Fibroblast of skin of back (primary cell): ENCODE data around the gene SOWAHA.

ENCODE experiments used
- DNase-seq: peaks from one replicate; pipeline ENCODE4 v3.0.0-alpha.2; 2013

SOWAHA gene

GRCh38 chr5:132808866-132809265 is 4.2 kb upstream of the SOWAHA start:
- DNase-seq, result no peak

DNA sequence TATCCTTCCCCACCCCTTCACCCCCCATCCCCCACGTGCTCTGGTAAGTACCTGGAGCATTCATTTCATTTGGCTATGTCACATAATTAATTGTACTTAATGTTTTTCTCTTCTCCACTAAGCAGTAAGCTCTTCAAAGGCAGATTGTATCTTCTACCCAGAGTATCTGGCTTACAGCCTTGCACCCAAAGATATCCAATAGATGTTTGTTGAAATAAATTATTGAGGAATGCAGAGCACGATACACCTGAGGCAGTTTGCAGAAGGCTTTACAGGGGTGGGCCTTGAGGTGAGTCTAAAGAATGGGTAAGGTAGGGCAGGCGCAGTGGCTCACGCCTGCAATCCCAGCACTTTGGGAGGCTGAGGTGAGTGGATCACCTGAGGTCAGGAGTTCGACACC is 2.5 kb upstream of the SOWAHA start:
- no peak for DNase-seq

- DNase-seq, result no peak
Measured at GRCh38 chr5:132812123-132812765, 858 bp upstream of the SOWAHA start.

DNA sequence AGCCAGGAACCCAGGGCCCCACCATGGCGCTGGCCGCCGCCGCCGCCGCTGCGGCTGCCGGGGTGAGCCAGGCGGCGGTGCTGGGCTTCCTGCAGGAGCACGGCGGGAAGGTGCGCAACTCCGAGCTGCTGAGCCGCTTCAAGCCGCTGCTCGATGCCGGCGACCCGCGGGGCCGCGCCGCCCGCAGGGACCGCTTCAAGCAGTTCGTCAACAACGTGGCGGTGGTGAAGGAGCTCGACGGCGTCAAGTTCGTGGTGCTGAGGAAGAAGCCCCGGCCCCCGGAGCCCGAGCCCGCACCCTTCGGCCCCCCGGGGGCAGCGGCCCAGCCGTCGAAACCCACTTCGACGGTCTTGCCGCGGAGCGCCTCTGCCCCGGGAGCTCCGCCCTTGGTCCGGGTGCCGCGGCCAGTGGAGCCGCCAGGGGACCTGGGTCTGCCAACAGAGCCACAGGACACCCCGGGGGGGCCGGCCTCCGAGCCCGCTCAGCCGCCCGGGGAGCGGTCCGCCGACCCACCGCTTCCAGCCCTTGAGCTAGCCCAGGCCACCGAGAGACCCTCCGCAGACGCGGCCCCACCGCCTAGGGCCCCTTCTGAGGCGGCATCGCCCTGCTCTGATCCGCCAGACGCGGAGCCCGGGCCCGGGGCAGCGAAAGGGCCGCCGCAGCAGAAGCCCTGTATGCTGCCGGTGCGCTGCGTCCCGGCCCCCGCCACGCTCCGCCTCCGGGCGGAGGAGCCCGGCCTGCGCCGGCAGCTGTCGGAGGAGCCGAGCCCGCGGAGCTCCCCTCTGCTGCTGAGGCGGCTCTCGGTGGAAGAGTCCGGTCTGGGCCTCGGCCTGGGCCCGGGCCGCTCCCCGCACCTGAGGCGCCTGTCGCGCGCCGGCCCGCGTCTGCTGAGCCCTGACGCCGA is 749 bp downstream of the SOWAHA start:
- no peak for DNase-seq

- DNase-seq, result no peak
Measured at GRCh38 chr5:132814503-132815294, 1.6 kb downstream of the SOWAHA start.

GRCh38 chr5:132815454-132815853 is 2.4 kb downstream of the SOWAHA start:
- DNase-seq, result no peak

- no peak for DNase-seq
Measured at GRCh38 chr5:132816083-132816482, 3.0 kb downstream of the SOWAHA start.

DNA sequence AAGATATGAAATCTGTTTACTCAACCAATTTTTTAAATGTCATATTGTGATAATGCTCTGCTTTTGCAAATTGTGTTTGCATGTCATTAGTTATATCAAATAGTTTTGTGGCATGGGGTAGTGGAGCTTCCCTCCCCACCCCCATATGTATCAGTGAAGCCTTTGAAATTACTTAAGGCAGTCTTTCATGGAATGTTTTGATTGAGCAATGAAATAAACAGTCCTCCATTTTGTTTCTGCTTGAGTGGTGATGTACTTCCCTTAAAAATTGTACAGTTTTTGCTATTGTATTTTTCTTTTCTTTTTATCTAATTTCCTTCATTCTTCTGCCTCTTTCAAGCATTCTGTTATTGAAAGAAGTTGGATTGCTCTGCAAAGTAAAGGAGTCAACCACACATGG is 3.5 kb downstream of the SOWAHA start:
- no peak for DNase-seq

DNA sequence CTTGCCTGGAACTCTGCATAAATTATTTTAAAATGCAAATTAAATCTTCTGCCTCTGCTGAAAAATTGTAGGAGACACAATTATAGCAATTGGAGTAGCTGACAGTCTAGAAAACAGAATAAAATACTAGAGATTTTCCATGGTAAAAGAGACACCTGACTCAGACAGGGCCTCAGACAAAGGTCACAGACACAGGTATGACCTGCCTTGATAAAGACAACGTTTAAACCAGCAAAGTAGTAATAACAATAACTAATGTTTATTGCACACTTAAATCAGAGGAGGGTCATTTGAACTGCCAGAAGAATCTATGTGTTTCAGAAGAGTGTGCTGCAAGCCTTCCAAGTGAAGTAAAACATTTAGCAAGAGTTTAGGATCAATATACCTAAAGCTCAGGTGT is 3.9 kb downstream of the SOWAHA start:
- DNase-seq, result no peak

GRCh38 chr5:132819468-132819867 is 6.4 kb downstream of the SOWAHA start:
- DNase-seq, result no peak

DNA sequence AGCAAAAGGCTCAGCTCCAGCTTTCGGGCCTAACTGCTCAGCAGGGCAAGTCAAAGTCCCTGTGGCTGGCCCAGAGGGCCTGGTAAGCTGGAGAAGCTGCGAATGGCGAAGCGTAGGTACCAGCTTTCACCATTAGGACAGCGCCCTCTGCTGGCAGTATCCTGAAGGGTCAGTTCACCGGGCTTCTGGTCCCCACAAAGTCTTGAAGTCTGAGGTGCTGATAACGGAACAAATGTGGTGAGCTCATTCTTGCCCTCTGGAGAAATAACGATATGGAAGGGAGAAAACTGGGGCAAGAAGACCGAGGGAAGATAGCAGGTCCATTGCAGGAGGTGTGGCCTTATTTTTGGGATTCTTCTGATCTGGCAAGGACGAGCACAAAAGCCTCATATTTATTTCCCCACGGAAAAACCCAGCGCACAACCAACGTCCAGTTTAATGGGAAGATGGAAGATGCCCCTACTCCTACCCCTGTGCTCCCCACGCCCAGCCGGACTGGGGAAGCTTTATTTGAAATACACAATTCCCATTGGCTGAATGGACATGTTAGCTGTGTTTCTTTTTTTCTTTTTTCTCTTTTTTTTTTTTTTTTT is 7.2 kb downstream of the SOWAHA start:
- DNase-seq, result peak; percentile 84

DNA sequence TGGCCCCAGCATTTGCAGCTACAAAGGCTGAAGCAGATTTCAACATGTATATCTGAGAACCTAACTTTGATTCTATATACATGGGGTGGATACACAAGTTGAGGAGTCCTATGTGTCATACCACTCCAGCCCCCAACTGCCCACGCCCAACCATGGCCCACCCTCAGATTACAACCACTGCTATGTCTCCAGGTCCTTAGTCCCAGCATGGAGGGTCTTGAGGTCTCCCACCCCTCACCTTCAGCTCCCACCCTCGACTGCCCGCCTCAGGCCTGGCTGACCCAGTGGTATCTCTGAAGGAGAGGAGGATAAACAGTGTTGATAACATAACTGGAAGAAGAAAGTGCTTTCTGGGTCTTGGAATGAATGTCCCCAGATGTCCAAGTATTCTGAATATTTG is 8.2 kb downstream of the SOWAHA start:
- no peak for DNase-seq

DNA sequence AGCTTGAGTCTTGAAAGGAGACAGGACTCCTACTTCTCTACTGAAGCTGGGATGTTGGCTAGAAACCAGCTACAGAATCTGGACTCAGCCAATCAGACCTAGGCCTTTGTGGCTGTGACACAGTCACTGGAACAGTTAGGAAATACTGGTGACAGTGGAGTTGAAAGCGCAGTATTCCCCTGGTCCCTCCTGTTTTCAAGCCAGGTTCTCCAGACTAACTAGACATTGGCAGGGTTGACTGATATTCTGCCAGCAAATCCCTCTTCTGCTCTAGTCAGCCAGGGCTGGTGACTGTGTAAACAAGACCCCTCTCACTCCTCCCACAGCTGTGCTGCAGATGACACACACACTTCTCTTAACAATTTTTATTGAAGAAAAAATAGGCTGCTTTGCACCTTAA is 8.7 kb downstream of the SOWAHA start:
- no peak for DNase-seq

GRCh38 chr5:132822650-132823480 is 9.8 kb downstream of the SOWAHA start:
- DNase-seq, result no peak

DNA sequence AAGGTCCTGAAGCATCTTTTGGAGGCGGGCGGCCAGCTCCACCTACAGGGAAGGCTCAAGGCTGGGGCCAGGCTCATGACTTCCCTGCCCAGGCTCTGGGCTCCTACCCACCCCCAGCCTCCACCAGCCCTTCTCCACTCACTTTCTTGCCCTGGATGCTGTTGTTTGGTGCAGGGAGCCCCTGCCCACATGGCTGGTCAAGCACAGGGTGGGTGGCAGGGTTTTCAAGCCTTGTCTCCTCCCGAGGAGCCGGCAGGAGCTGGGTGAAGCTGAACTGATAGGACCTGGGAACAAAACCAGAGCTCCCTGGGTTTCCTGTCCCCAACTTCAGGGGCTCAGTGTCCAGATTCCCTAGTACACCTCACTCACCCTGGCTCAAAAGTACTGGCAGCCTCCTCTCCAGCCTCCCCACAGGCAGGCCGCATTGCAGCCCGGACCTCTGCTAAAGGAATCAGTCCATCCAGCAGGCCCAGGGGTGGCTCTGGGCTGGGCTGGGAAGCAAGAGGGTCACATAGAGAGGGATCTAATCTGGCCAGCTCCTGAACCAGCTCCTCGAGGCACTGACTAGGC is 10.5 kb downstream of the SOWAHA start:
- no peak for DNase-seq

- no peak for DNase-seq
Measured at GRCh38 chr5:132824426-132824825, 11.3 kb downstream of the SOWAHA start.

- DNase-seq, result no peak
Measured at GRCh38 chr5:132825033-132825833, 12.1 kb downstream of the SOWAHA start.

- DNase-seq, result no peak
Measured at GRCh38 chr5:132825834-132826391, 12.8 kb downstream of the SOWAHA start.

DNA sequence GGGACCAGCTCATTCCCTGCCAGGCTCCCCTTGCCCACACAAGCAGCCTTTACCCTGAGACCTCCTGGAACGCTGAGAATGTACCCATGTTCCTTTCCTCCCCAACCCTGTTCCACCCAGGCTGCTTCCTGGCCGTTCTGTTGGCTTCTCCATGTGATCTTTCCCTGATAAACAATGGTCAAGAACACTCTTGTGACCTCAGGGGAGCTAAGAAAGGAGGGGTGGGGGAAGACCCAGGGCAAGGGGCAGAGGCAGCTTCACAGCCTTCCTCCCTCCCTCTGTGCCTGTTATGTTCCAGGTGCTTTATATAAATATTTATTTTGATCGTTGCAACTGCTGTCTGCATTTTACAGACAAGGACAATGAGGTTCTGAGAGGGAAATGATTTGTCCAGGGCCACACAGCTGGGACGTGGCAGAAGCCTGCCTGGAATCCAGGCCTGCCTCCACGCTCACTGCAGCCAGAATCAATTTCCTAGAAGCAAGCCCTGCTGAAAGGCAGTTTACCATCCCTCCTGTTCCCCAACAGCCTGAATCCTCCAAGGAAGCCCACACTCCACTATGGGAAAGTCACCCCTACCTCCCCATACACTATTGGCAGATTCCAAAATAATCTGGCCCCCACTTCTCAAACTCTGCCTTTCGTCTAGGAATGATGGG is 13.5 kb downstream of the SOWAHA start:
- DNase-seq, result no peak
